ENCODE results near the gene PSMB9. TPM values are rescaled to one million over a fixed set of nuclear protein-coding genes. Genes with fewer than 3 reads are reported as not detected.

Gene PSMB9
- total RNA-seq, 4 donors from 2014 or later, result 21.6 to 49.9 (median 30.7) TPM

DNA sequence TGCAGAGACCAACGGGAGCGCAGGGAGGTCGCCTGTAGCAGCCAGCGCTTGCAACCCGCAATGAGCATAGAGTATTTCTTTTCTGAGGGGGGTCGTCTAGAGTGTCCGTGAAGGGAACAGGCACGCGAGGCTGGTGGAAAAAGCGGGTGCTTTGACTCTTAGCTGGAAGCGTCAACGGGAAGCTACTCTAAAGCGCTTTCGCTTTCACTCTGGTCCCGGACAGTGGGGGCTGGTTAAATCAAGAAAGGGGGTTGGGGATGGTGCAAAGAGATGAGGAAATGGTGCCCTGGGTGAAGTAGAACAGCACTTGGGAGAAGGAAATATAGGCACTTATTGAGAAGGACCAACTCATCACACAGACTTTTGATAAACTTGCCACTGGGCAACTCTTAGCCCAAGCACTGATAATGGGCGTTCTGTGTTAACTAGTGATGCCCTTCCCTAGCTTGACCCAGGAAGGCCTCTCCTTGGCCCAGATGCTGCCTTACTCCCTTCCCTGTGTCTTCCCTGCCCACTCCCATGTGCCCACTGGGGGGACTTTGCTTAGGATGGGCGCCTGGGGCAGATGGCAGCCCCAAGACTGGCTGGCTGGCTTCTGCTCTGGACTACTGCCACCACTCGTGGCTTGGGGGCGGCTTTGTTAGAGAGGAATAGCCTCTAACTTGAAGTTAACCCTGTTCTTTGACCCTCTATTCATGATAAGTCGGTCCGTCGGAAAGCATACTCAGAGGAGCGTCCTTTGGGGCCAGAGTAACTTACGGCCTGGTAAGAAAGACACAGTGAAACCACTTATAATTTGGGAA, 585 bp downstream of the PSMB9 start:
- TF ChIP-seq, protein P1, sequence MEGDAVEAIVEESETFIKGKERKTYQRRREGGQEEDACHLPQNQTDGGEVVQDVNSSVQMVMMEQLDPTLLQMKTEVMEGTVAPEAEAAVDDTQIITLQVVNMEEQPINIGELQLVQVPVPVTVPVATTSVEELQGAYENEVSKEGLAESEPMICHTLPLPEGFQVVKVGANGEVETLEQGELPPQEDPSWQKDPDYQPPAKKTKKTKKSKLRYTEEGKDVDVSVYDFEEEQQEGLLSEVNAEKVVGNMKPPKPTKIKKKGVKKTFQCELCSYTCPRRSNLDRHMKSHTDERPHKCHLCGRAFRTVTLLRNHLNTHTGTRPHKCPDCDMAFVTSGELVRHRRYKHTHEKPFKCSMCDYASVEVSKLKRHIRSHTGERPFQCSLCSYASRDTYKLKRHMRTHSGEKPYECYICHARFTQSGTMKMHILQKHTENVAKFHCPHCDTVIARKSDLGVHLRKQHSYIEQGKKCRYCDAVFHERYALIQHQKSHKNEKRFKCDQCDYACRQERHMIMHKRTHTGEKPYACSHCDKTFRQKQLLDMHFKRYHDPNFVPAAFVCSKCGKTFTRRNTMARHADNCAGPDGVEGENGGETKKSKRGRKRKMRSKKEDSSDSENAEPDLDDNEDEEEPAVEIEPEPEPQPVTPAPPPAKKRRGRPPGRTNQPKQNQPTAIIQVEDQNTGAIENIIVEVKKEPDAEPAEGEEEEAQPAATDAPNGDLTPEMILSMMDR (IDR thresholded peaks at IDR 0.05; ENCODE audit: low read depth), result no peak

DNA sequence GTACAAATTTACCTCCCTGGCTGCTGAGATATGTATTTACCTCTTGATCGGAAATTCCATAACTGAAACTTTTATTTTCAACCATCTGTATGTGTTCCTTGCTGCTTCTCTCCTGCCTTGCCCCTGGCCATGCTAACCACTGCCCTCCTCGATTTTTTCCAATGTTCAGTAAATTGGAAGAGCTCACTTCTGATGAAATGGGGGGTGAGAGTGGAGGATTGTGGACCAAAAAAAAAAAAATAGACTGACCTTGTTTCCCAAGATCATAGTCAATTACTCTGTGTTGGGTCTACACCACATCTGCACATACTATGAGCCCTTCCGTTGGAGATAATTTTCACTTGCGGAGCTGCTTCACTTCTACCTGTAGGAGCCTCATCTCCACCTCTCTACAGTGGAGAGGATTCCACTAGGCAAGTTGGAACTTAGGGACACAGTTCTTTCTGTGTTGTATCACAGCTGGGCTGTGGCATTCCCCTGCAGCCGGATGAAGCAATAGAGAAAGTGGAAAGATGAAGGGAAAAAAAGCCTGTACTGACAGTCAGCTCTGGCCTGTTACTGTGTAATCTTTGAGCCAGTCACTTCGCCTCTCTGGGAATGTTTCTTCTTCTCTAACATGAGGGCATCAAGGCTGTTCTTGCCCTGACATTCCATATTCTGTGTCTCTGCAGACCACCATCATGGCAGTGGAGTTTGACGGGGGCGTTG, 1.6 kb downstream of the PSMB9 start:
- TF ChIP-seq, protein P1 (IDR thresholded peaks at IDR 0.05; ENCODE audit: low read depth), result no peak

DNA sequence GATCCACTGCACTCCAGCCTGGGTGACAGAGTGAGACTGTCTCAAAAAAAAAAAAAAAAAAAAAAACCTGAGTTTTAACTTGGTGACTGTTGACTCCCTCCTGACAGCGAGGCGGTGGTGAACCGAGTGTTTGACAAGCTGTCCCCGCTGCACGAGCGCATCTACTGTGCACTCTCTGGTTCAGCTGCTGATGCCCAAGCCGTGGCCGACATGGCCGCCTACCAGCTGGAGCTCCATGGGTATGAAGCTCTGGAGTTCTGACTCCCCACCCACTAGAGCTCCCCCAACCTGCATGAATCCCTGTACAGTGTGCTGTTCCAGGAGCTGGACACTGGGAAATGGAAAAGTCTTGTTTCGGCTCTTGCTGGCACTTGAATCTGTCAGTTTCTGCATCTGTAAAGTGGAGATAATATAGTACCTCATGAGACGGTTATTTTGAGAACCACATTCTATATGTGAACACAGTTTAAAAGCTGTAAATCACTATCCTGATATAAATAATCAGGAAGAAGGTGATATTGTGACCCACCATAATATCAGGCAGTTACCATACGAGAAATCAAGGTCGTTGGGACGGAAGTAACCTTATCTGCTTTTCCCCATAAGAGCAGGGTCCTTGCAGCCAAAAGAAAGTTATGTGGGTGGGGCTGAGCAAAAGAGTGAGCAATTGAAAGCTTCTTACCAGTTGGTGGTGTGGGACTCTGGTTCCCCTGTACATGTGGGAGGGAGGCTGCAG, 3.3 kb downstream of the PSMB9 start:
- TF ChIP-seq, protein P1 (IDR thresholded peaks at IDR 0.05; ENCODE audit: low read depth), result no peak

DNA sequence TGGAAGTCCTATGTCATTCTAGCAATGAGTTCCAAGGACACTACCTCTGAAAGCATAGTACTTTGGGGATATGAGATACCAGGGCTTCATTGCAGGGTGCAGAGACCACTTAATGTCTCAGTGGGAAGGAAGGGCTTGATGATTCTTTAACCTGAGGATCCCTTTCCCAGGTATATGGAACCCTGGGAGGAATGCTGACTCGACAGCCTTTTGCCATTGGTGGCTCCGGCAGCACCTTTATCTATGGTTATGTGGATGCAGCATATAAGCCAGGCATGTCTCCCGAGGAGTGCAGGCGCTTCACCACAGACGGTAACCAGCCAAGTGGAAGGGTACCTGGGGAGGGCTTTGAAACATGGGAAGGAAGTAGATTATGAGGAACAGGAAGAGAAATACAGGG, 4.2 kb downstream of the PSMB9 start:
- TF ChIP-seq, protein P1 (IDR thresholded peaks at IDR 0.05; ENCODE audit: low read depth), result no peak

DNA sequence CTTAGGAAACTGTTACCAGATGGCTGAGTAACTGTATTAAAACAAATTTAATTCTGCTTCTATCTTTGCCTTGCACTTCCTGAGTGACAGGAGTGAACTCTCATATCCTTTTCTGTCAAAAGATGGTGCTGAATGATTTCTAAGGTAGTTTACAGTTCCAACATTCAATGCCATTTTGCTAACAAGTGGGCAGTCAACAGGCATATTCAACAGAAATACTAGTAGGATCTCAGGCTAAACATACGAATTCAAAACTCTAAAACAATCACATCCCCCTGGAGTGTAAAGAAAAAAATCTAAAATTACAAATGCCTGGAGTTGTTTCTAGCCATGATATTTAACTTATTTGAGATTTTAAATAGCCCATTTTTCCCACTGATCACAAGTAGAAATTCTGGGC, 6.7 kb downstream of the PSMB9 start:
- TF ChIP-seq, protein P1 (IDR thresholded peaks at IDR 0.05; ENCODE audit: low read depth), result no peak

DNA sequence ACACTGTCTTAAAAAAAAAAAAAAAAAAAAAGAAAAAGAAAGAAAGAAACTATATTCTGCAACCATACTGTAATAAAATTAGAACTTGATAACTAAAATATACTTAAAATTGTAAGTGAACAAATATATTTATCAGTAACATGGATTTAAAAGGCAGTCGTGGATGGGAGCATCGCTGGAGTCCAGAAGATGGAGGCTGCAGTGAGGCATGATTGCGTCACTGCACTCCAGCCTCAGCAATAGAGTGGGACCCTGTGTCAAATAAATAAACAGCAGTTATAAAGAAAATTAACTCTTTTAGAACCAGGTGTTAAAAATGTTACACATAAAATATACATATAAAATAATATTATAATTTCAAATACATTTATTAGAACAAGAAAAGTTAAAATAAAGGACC, 8.7 kb downstream of the PSMB9 start:
- TF ChIP-seq, protein P1 (IDR thresholded peaks at IDR 0.05; ENCODE audit: low read depth), result no peak
